Measurements from ENCODE around the gene ZNF765. TPM values are rescaled to one million over a fixed set of nuclear protein-coding genes. Genes with fewer than 3 reads are reported as not detected.
"Not testable (repeated sequence)": the region's sequence is repeated elsewhere in the genome, so short reads cannot be mapped to it uniquely, and the experiment has no call there.

Gene ZNF765
- total RNA-seq, 2 experiments from 2014 or later, result 14.2 to 14.6 TPM

DNA sequence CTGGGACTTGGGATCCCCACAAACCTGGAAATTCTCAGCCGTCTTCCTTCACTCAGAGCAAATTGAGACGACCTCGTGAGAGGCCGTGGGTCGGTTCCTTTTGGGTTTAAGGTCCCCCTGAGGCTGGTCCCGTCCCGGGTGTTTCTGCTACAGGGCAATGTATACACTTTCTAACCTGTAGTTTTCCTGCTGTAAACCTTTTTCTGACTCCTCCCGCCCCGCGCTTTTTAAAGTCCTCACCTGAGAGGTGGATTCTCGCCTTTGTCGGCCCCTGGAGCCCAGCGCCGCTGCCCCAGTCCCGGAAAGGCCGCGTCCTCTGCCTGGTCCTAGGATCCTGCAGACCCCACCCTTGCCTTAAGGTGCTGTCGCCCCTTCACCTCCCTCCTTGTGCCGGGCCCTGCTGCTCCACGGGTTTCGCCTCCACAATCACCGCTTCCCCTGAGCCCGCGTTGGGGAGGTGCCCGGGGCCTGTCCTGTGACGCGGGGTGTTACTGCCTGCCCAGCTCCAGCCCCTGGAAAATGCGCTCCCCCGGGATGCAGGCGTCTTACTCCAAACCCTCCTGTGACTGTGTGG is 37.2 kb downstream of the ZNF765 start:
- no peaks in the 10 kb centered on the region for H3K9me3 ChIP-seq (ENCODE audit: low read length)
- peak overlapping the region; percentile 98 for H3K4me2 ChIP-seq (ENCODE audit: low read length)
- peak overlapping the region; percentile 14 for H3K27ac ChIP-seq (ENCODE audit: low read depth, low read length, poor library complexity, severe bottlenecking)
- peak overlapping the region; percentile 84 for H3K4me3 ChIP-seq (ENCODE audit: low read depth, low read length, poor library complexity, severe bottlenecking)
- CTCF ChIA-PET (ENCODE audit: unreplicated experiment), result no interaction called here
- no peaks in the 10 kb centered on the region for H3K9me2 ChIP-seq (ENCODE audit: insufficient read depth, low read length)
- H3K4me1 ChIP-seq (ENCODE audit: insufficient read depth, low read length, poor library complexity, severe bottlenecking), result peaks cover 10% of the 10 kb centered on the region
- no peaks in the 10 kb centered on the region for H4K20me1 ChIP-seq (ENCODE audit: insufficient read depth, low read length)
- intact Hi-C loops (cut with micrococcal nuclease; ENCODE audit: unreplicated experiment), result loop anchor here (5.0 kb wide), 1 partner anchor 235 kb away; no protein-coding TSS in a partner anchor
- no TSS peak for BruUV-seq (replicated peaks)
- TF ChIP-seq, protein P1, sequence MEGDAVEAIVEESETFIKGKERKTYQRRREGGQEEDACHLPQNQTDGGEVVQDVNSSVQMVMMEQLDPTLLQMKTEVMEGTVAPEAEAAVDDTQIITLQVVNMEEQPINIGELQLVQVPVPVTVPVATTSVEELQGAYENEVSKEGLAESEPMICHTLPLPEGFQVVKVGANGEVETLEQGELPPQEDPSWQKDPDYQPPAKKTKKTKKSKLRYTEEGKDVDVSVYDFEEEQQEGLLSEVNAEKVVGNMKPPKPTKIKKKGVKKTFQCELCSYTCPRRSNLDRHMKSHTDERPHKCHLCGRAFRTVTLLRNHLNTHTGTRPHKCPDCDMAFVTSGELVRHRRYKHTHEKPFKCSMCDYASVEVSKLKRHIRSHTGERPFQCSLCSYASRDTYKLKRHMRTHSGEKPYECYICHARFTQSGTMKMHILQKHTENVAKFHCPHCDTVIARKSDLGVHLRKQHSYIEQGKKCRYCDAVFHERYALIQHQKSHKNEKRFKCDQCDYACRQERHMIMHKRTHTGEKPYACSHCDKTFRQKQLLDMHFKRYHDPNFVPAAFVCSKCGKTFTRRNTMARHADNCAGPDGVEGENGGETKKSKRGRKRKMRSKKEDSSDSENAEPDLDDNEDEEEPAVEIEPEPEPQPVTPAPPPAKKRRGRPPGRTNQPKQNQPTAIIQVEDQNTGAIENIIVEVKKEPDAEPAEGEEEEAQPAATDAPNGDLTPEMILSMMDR (conservative IDR thresholded peaks at IDR 0.05; ENCODE audit: low read length), result no peak
- no peak for TF ChIP-seq EZH2phosphoT487 (IDR thresholded peaks at IDR 0.05; ENCODE audit: borderline replicate concordance, low read depth, low read length)
- peaks cover 15% of the 10 kb centered on the region for H3K79me2 ChIP-seq (ENCODE audit: insufficient read depth, low read depth, low read length)
- POLR2A ChIA-PET, result no interaction called here
- peaks cover 41% of the 10 kb centered on the region for H3K36me3 ChIP-seq (ENCODE audit: insufficient read depth, low read length)
- peak; percentile 15 for DNase-seq (ENCODE audit: low spot score)
- peak overlapping the region; percentile 66; the same call in 1 of the 2 replicates for H2AFZ ChIP-seq (ENCODE audit: low read length)

DNA sequence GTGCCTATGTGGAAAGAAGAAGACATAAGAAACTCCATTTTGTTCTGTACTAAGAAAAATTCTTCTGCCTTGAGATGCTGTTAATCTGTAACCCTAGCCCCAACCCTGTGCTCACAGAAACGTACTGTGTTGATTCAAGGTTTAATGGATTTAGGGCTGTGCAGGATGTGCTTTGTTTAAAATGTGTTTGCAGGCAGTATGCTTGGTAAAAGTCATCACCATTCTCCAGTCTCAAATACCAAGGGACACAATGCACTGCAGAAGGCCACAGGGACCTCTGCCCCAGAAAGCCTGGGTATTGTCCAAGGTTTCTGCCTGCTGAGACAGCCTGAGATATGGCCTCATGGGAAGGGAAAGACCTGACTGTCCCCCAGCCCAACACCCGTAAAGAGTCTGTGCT is 48.9 kb downstream of the ZNF765 start:
- H3K4me2 ChIP-seq (ENCODE audit: low read length); DNase-seq (ENCODE audit: low spot score); CTCF ChIA-PET (ENCODE audit: unreplicated experiment); H3K79me2 ChIP-seq (ENCODE audit: insufficient read depth, low read depth, low read length); POLR2A ChIA-PET; H3K4me3 ChIP-seq (ENCODE audit: low read depth, low read length, poor library complexity, severe bottlenecking); H2AFZ ChIP-seq (ENCODE audit: low read length); H4K20me1 ChIP-seq (ENCODE audit: insufficient read depth, low read length); intact Hi-C loops (cut with micrococcal nuclease; ENCODE audit: unreplicated experiment); H3K9me3 ChIP-seq (ENCODE audit: low read length); H3K9me2 ChIP-seq (ENCODE audit: insufficient read depth, low read length); H3K27ac ChIP-seq (ENCODE audit: low read depth, low read length, poor library complexity, severe bottlenecking); BruUV-seq (replicated peaks); H3K4me1 ChIP-seq (ENCODE audit: insufficient read depth, low read length, poor library complexity, severe bottlenecking): not testable (repeated sequence)
- H3K36me3 ChIP-seq (ENCODE audit: insufficient read depth, low read length), result peaks cover 76% of the 10 kb centered on the region

DNA sequence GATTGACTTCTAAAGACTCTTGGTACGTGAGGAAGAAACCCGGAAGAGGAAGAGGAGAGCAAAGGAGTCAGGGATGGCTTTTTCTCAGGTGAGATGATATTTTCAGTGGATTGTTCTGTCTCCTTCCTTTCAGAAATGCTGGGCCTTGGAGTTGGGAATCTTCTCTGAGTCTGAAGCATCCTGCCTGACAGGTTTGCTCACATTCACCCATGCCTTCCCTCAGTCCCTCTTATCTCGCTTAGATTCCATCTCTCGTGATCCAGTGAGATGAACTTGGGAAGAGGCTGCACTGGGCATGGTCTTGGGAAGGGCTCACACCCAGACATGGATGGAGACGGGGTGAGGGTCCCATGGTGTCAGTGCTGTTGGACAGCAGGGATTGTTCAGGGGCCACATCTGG is 52.2 kb downstream of the ZNF765 start:
- H3K9me3 ChIP-seq (ENCODE audit: low read length); H2AFZ ChIP-seq (ENCODE audit: low read length); BruUV-seq (replicated peaks); H3K9me2 ChIP-seq (ENCODE audit: insufficient read depth, low read length); H3K27ac ChIP-seq (ENCODE audit: low read depth, low read length, poor library complexity, severe bottlenecking); POLR2A ChIA-PET; intact Hi-C loops (cut with micrococcal nuclease; ENCODE audit: unreplicated experiment); H3K4me2 ChIP-seq (ENCODE audit: low read length); H4K20me1 ChIP-seq (ENCODE audit: insufficient read depth, low read length); H3K4me3 ChIP-seq (ENCODE audit: low read depth, low read length, poor library complexity, severe bottlenecking); H3K79me2 ChIP-seq (ENCODE audit: insufficient read depth, low read depth, low read length); CTCF ChIA-PET (ENCODE audit: unreplicated experiment); H3K4me1 ChIP-seq (ENCODE audit: insufficient read depth, low read length, poor library complexity, severe bottlenecking); DNase-seq (ENCODE audit: low spot score): not testable (repeated sequence)
- H3K36me3 ChIP-seq (ENCODE audit: insufficient read depth, low read length), result peaks cover 78% of the 10 kb centered on the region

DNA sequence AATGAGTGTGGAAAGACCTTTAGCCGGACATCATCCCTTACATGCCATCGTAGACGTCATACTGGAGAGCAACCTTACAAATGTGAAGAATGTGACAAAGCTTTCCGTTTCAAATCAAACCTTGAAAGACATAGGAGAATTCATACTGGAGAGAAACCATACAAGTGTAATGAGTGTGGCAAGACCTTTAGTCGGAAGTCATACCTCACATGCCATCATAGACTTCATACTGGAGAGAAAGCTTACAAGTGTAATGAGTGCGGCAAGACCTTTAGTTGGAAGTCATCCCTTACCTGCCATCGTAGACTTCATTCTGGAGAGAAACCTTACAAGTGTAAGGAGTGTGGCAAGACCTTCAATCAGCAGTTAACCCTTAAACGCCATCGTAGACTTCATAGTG is 60.9 kb downstream of the ZNF765 start:
- no peak overlapping the region for H3K4me3 ChIP-seq (ENCODE audit: low read depth, low read length, poor library complexity, severe bottlenecking)
- no TSS peak for BruUV-seq (replicated peaks)
- intact Hi-C loops (cut with micrococcal nuclease; ENCODE audit: unreplicated experiment), result no loop called here
- H3K79me2 ChIP-seq (ENCODE audit: insufficient read depth, low read depth, low read length), result no peaks in the 10 kb centered on the region
- ChIA-PET CTCF (ENCODE audit: unreplicated experiment) (no interaction called here), POLR2A (no interaction called here)
- H2AFZ ChIP-seq (ENCODE audit: low read length), result no peak overlapping the region
- H3K9me3 ChIP-seq (ENCODE audit: low read length), result peaks cover 44% of the 10 kb centered on the region
- no peak overlapping the region for H3K27ac ChIP-seq (ENCODE audit: low read depth, low read length, poor library complexity, severe bottlenecking)
- no peaks in the 10 kb centered on the region for H3K9me2 ChIP-seq (ENCODE audit: insufficient read depth, low read length)
- H4K20me1 ChIP-seq (ENCODE audit: insufficient read depth, low read length), result no peaks in the 10 kb centered on the region
- no peak overlapping the region for H3K4me2 ChIP-seq (ENCODE audit: low read length)
- TF ChIP-seq, protein P1 (conservative IDR thresholded peaks at IDR 0.05; ENCODE audit: low read length), result no peak
- no peak for TF ChIP-seq EZH2phosphoT487 (IDR thresholded peaks at IDR 0.05; ENCODE audit: borderline replicate concordance, low read depth, low read length)
- peaks cover 72% of the 10 kb centered on the region for H3K36me3 ChIP-seq (ENCODE audit: insufficient read depth, low read length)
- no peaks in the 10 kb centered on the region for H3K4me1 ChIP-seq (ENCODE audit: insufficient read depth, low read length, poor library complexity, severe bottlenecking)
- DNase-seq (ENCODE audit: low spot score), result no peak

DNA sequence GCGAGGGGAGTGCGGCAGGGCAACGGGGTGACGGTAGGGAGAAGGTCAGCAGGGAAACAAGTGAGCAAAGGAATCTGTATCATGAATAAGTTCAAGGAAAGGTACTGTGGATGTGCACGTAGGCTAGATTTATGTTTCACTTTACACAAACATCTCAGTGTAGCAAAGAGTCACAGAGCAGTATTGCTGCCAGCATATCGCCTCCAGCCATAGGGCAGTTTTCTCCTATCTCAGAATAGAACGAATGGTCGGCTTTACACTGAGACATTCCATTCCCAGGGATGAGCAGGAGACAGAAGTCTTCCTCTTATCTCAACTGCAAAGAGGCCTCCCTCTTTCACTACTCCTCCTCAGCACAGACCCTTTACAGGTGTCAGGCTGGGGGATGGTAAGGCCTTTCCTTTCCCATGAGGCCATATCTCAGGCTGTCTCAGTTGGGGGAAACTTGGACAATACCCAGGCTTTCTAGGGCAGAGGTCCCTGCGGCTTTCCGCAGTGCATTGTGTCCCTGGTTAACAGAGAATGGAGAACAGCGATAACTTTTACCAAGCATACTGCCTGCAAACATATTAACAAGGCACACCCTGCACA is 65.3 kb downstream of the ZNF765 start:
- H2AFZ ChIP-seq (ENCODE audit: low read length); H3K79me2 ChIP-seq (ENCODE audit: insufficient read depth, low read depth, low read length); H3K4me3 ChIP-seq (ENCODE audit: low read depth, low read length, poor library complexity, severe bottlenecking); POLR2A ChIA-PET; H3K9me2 ChIP-seq (ENCODE audit: insufficient read depth, low read length); H3K27ac ChIP-seq (ENCODE audit: low read depth, low read length, poor library complexity, severe bottlenecking); CTCF ChIA-PET (ENCODE audit: unreplicated experiment); H4K20me1 ChIP-seq (ENCODE audit: insufficient read depth, low read length); DNase-seq (ENCODE audit: low spot score); intact Hi-C loops (cut with micrococcal nuclease; ENCODE audit: unreplicated experiment); H3K4me2 ChIP-seq (ENCODE audit: low read length); H3K4me1 ChIP-seq (ENCODE audit: insufficient read depth, low read length, poor library complexity, severe bottlenecking); BruUV-seq (replicated peaks): not testable (repeated sequence)
- H3K9me3 ChIP-seq (ENCODE audit: low read length), result peaks cover 36% of the 10 kb centered on the region
- H3K36me3 ChIP-seq (ENCODE audit: insufficient read depth, low read length), result peaks cover 29% of the 10 kb centered on the region

Measured in OCI-LY7 (cell line).